Non-pigmented ciliary epithelial cell (primary cell): ENCODE measurements around the gene JAKMIP1.

Experiments used
- DNase-seq: peaks from one replicate; pipeline ENCODE4 v3.0.0-alpha.2; 2010; ENCODE audit warnings: low read depth

The JAKMIP1 gene

GRCh38 chr4:6201580-6202091, 1.3 kb upstream of the JAKMIP1 start:
- no peak for DNase-seq

- DNase-seq: no peak
Measured at GRCh38 chr4:6200922-6201362, 593 bp upstream of the JAKMIP1 start.

- DNase-seq: no peak
Measured at GRCh38 chr4:6199422-6199921, 877 bp downstream of the JAKMIP1 start.

- DNase-seq: no peak
Measured at GRCh38 chr4:6198768-6199421, 1.5 kb downstream of the JAKMIP1 start.

- DNase-seq: no peak
Measured at GRCh38 chr4:6198278-6198677, 2.1 kb downstream of the JAKMIP1 start.

GRCh38 chr4:6197433-6198174, 2.7 kb downstream of the JAKMIP1 start:
- no peak for DNase-seq

GRCh38 chr4:6196871-6197270, 3.5 kb downstream of the JAKMIP1 start:
- DNase-seq: no peak

GRCh38 chr4:6196324-6196723, 4.0 kb downstream of the JAKMIP1 start:
- DNase-seq: no peak

- no peak for DNase-seq
Measured at GRCh38 chr4:6195602-6196319, 4.6 kb downstream of the JAKMIP1 start.

- DNase-seq: no peak
Measured at GRCh38 chr4:6194458-6195195, 5.7 kb downstream of the JAKMIP1 start.

- DNase-seq: no peak
Measured at GRCh38 chr4:6193399-6193798, 7.0 kb downstream of the JAKMIP1 start.

GRCh38 chr4:6192245-6192644, 8.1 kb downstream of the JAKMIP1 start:
- no peak for DNase-seq

GRCh38 chr4:6191448-6192130, 8.8 kb downstream of the JAKMIP1 start:
- no peak for DNase-seq

GRCh38 chr4:6190486-6190885, 9.9 kb downstream of the JAKMIP1 start:
- DNase-seq: no peak

- no peak for DNase-seq
Measured at GRCh38 chr4:6189511-6189910, 10.8 kb downstream of the JAKMIP1 start.

GRCh38 chr4:6188687-6189305, 11.6 kb downstream of the JAKMIP1 start:
- DNase-seq: no peak

GRCh38 chr4:6184169-6184568, 16.2 kb downstream of the JAKMIP1 start:
- DNase-seq: no peak

- DNase-seq: no peak
Measured at GRCh38 chr4:6183740-6184139, 16.6 kb downstream of the JAKMIP1 start.

- no peak for DNase-seq
Measured at GRCh38 chr4:6182376-6183280, 17.7 kb downstream of the JAKMIP1 start.
